ENCODE data around the gene PLXNB1. TPM values are rescaled to one million over a fixed set of nuclear protein-coding genes. Genes with fewer than 3 reads are reported as not detected.

PLXNB1 gene
- total RNA-seq, 3 donors from 2014 or later = 60.2 to 182 (median 148) TPM

- H3K9me3 ChIP-seq = no peaks in the 10 kb centered on the region
- no peak for DNase-seq (ENCODE audit: low spot score in 2 of 2)
- H3K27ac ChIP-seq = peak overlapping the region; percentile 43 to 74
- peaks cover 6 to 30% of the 10 kb centered on the region in 2 donors for H3K4me1 ChIP-seq
- TF ChIP-seq CTCF (IDR thresholded peaks at IDR 0.05) (no peak), POLR2A (IDR thresholded peaks at IDR 0.05) (no peak), POLR2AphosphoS5 (IDR thresholded peaks at IDR 0.05) (no peak)
- no peaks in the 10 kb centered on the region for H3K27me3 ChIP-seq
- H3K4me3 ChIP-seq = peak overlapping the region in 2 of 3 donors; percentile 73 to 95
- intact Hi-C loops (cut with DNase I; ENCODE audit: low total_unique reads) = no loop called here
- no peaks in the 10 kb centered on the region for H3K36me3 ChIP-seq
Measured at GRCh38 chr3:48425281-48425812, 4.5 kb downstream of the PLXNB1 start.

- peaks cover 3 to 29% of the 10 kb centered on the region in 2 donors for H3K4me1 ChIP-seq
Measured at GRCh38 chr3:48423883-48424695, 5.8 kb downstream of the PLXNB1 start.

GRCh38 chr3:48423241-48423882 is 6.5 kb downstream of the PLXNB1 start:
- Histone ChIP-seq H3K4me1 (peaks cover 3 to 29% of the 10 kb centered on the region in 2 donors), H3K27ac (peak overlapping the region in 1 of 2 donors; percentile 0), H3K4me3 (no peak overlapping the region), H3K27me3 (no peaks in the 10 kb centered on the region), H3K9me3 (no peaks in the 10 kb centered on the region), H3K36me3 (no peaks in the 10 kb centered on the region)
- DNase-seq (ENCODE audit: low spot score in 2 of 2) = no peak
- TF ChIP-seq POLR2A (IDR thresholded peaks at IDR 0.05) = no peak
- TF ChIP-seq POLR2AphosphoS5 (IDR thresholded peaks at IDR 0.05) = no peak
- no peak for TF ChIP-seq CTCF (IDR thresholded peaks at IDR 0.05)
- intact Hi-C loops (cut with DNase I; ENCODE audit: low total_unique reads) = no loop called here

More at GRCh38 chr3:48423883-48424695, 5.8 kb downstream of the PLXNB1 start:
- Histone ChIP-seq H3K27me3 (no peaks in the 10 kb centered on the region), H3K36me3 (no peaks in the 10 kb centered on the region), H3K4me3 (no peak overlapping the region), H3K9me3 (no peaks in the 10 kb centered on the region), H3K27ac (peak overlapping the region in 1 of 2 donors; percentile 43)
- intact Hi-C loops (cut with DNase I; ENCODE audit: low total_unique reads) = no loop called here
- TF ChIP-seq POLR2A (IDR thresholded peaks at IDR 0.05) (no peak), POLR2AphosphoS5 (IDR thresholded peaks at IDR 0.05) (no peak), CTCF (IDR thresholded peaks at IDR 0.05) (no peak)
- DNase-seq (ENCODE audit: low spot score in 2 of 2) = no peak

- H3K4me1 ChIP-seq = peaks cover 3 to 29% of the 10 kb centered on the region in 2 donors
- intact Hi-C loops (cut with DNase I; ENCODE audit: low total_unique reads) = no loop called here
- DNase-seq (ENCODE audit: low spot score in 2 of 2) = no peak
- no peaks in the 10 kb centered on the region for H3K36me3 ChIP-seq
- H3K27me3 ChIP-seq = no peaks in the 10 kb centered on the region
- no peaks in the 10 kb centered on the region for H3K9me3 ChIP-seq
- H3K4me3 ChIP-seq = no peak overlapping the region
- peak overlapping the region in 1 of 2 donors; percentile 21 for H3K27ac ChIP-seq
- TF ChIP-seq CTCF (IDR thresholded peaks at IDR 0.05) = no peak
- TF ChIP-seq POLR2AphosphoS5 (IDR thresholded peaks at IDR 0.05) = no peak
- TF ChIP-seq POLR2A (IDR thresholded peaks at IDR 0.05) = no peak
Measured at GRCh38 chr3:48422681-48423080, 7.2 kb downstream of the PLXNB1 start.

- H3K4me3 ChIP-seq = no peak overlapping the region
- H3K4me1 ChIP-seq = peaks cover 3 to 29% of the 10 kb centered on the region in 2 donors
- peak overlapping the region in 1 of 2 donors; percentile 21 for H3K27ac ChIP-seq
- H3K27me3 ChIP-seq = no peaks in the 10 kb centered on the region
- no peaks in the 10 kb centered on the region for H3K36me3 ChIP-seq
- TF ChIP-seq POLR2AphosphoS5 (IDR thresholded peaks at IDR 0.05) = no peak
- TF ChIP-seq CTCF (IDR thresholded peaks at IDR 0.05) = no peak
- TF ChIP-seq POLR2A (IDR thresholded peaks at IDR 0.05) = no peak
- H3K9me3 ChIP-seq = no peaks in the 10 kb centered on the region
- intact Hi-C loops (cut with DNase I; ENCODE audit: low total_unique reads) = no loop called here
- no peak for DNase-seq (ENCODE audit: low spot score in 2 of 2)
Measured at GRCh38 chr3:48422272-48422671, 7.6 kb downstream of the PLXNB1 start.
